PC-3 (cell line): ENCODE measurements around the gene RANBP10. TPM values are rescaled to one million over a fixed set of nuclear protein-coding genes. Genes with fewer than 3 reads are reported as not detected.

Experiments used
- ATAC-seq: fragments of 200-7000 bp; cut with Tn5 transposase; 2 replicates; pipeline ENCODE4 v1.9.1; 2020; ENCODE audit warnings: mild to moderate bottlenecking, moderate library complexity
- BruUV-seq: library from RNA; stranded (reverse); fragments of 400-500 nt; replicated peaks from 2 replicates; lab custom pipeline; 2021; lab: Mats Ljungman, UMichigan
- CTCF ChIA-PET: fragments of 300-600 bp; sonication (Branson Sonifier 250); formaldehyde crosslinking; loops from one replicate; lab custom pipeline; 2022; ENCODE audit warnings: antibody characterized with exemption; lab: Charles Lee
- POLR2A ChIA-PET: fragments of 300-600 bp; sonication (Branson Sonifier 250); formaldehyde crosslinking; loops from one replicate; lab custom pipeline; 2022; ENCODE audit warnings: antibody characterized with exemption; ENCODE audit not compliant: unreplicated experiment; lab: Charles Lee
- DNase-seq: peaks from one replicate; pipeline ENCODE4 v3.0.0-alpha.2; 2015
- H2AFZ ChIP-seq: fragments of 300-600 bp; sonication (generic); 2 replicates; pipeline ENCODE4 v1.6.0; 2016; ENCODE audit warnings: antibody characterized with exemption, low read length
- H3F3A ChIP-seq: fragments of 300-600 bp; sonication (generic); one replicate; pipeline ENCODE4 v1.6.0; 2017; ENCODE audit warnings: antibody characterized with exemption, low read length, control low read depth, mild to moderate bottlenecking; ENCODE audit not compliant: unreplicated experiment
- H3K27ac ChIP-seq: fragments of 300-600 bp; sonication (generic); 2 replicates; pipeline ENCODE4 v1.5.1; 2016; ENCODE audit warnings: mild to moderate bottlenecking, low read length
- H3K27me3 ChIP-seq: fragments of 300-600 bp; sonication (generic); 2 replicates; pipeline ENCODE4 v1.6.1; 2016; ENCODE audit warnings: low read length, mixed read lengths
- H3K36me3 ChIP-seq: fragments of 300-600 bp; sonication (generic); 2 replicates; pipeline ENCODE4 v1.6.1; 2016; ENCODE audit warnings: low read depth, mixed run types, low read length, mixed read lengths
- H3K4me1 ChIP-seq: fragments of 300-600 bp; sonication (generic); 2 replicates; pipeline ENCODE4 v1.5.1; 2016; ENCODE audit warnings: low read length; ENCODE audit not compliant: insufficient read depth
- H3K4me2 ChIP-seq: fragments of 300-600 bp; sonication (generic); 2 replicates; pipeline ENCODE4 v1.6.0; 2016; ENCODE audit warnings: low read length
- H3K4me3 ChIP-seq: fragments of 300-600 bp; sonication (generic); 2 replicates; pipeline ENCODE4 v1.5.1; 2016; ENCODE audit warnings: mild to moderate bottlenecking, low read length, mixed read lengths
- H3K79me2 ChIP-seq: fragments of 300-600 bp; sonication (generic); 2 replicates; pipeline ENCODE4 v1.6.1; 2017; ENCODE audit warnings: low read length, mixed read lengths
- H3K9ac ChIP-seq: fragments of 300-600 bp; sonication (generic); 2 replicates; pipeline ENCODE4 v1.6.0; 2016; ENCODE audit warnings: mild to moderate bottlenecking, low read length
- H3K9me2 ChIP-seq: fragments of 300-600 bp; sonication (generic); replicated peaks from 2 replicates; pipeline ENCODE4 v1.6.1; 2016; ENCODE audit warnings: mixed run types, low read length, mixed read lengths
- H3K9me3 ChIP-seq: fragments of 300-600 bp; sonication (generic); 2 replicates; pipeline ENCODE4 v1.6.1; 2016; ENCODE audit warnings: low read length, mixed read lengths
- H4K20me1 ChIP-seq: fragments of 300-600 bp; sonication (generic); 2 replicates; pipeline ENCODE4 v1.6.1; 2016; ENCODE audit warnings: low read length, mixed read lengths
- EZH2 ChIP-seq: fragments of 300-600 bp; sonication (generic); IDR thresholded peaks from one replicate; pipeline ENCODE4 v1.6.1; 2017; ENCODE audit warnings: antibody characterized with exemption, mild to moderate bottlenecking, low read length; ENCODE audit not compliant: unreplicated experiment
- EZH2phosphoT487 ChIP-seq: fragments of 300-600 bp; sonication (generic); IDR thresholded peaks from 2 replicates; pipeline ENCODE4 v1.6.1; 2018; ENCODE audit warnings: mild to moderate bottlenecking, antibody characterized with exemption, low read length, borderline replicate concordance
- intact Hi-C: fragments of 100-400 bp; cut with micrococcal nuclease; formaldehyde crosslinking; loops from 2 replicates; pipeline ENCODE4 v1.9.0; 2023
- total RNA-seq: library from RNA; depleted of rRNA; stranded (reverse); fragments of >200 nt; gene quantifications from 2 replicates; pipeline ENCODE4 v1.2.3, GENCODE V29; 2014
- TF ChIP-seq, protein P1 (sequence below): fragments of 300-600 bp; sonication (generic); conservative IDR thresholded peaks from 2 replicates; pipeline ENCODE4 v1.5.1; 2017; ENCODE audit warnings: antibody characterized with exemption, low read depth, mild to moderate bottlenecking, low read length

The RANBP10 gene
- total RNA-seq, 1 experiment from 2014 or later = 5.5 TPM

- CTCF ChIA-PET = interaction anchor here (1.2 kb wide), 1 partner anchor 101 kb away, joined by 3 read pairs; no protein-coding TSS in a partner anchor
- no TSS peak for BruUV-seq
- H3K36me3 ChIP-seq = no peaks in the 10 kb centered on the region
Observed at GRCh38 chr16:67834242-67834614, 27.9 kb upstream of the RANBP10 start.

GRCh38 chr16:67833415-67834241 is 27.3 kb upstream of the RANBP10 start:
- POLR2A ChIA-PET = no interaction called here
- Histone ChIP-seq H3K4me2 (peak overlapping the region; percentile 98), H3K9me3 (no peaks in the 10 kb centered on the region), H4K20me1 (no peaks in the 10 kb centered on the region), H3K27me3 (no peaks in the 10 kb centered on the region), H3K4me3 (peak overlapping the region; percentile 78), H3K27ac (peak overlapping the region; percentile 24), H3K4me1 (peaks cover 11% of the 10 kb centered on the region), H2AFZ (peak overlapping the region; percentile 99), H3K9me2 (no peaks in the 10 kb centered on the region), H3K36me3 (no peaks in the 10 kb centered on the region), H3K9ac (peak overlapping the region; percentile 90), H3F3A (no peaks in the 10 kb centered on the region), H3K79me2 (peaks cover 17% of the 10 kb centered on the region)
- ATAC-seq = peak; percentile 98
- TF ChIP-seq EZH2phosphoT487 (no peak), EZH2 (no peak)
- intact Hi-C loops = no loop called here
- peak; percentile 85 for DNase-seq
- BruUV-seq = TSS peak; percentile 63
- CTCF ChIA-PET = interaction anchor here (0.5 to 1.5 kb wide), 4 partner anchors 17 to 101 kb away, joined by 3 to 9 read pairs (median 4); no protein-coding TSS in a partner anchor

More at GRCh38 chr16:67834242-67834614, 27.9 kb upstream of the RANBP10 start:
- POLR2A ChIA-PET = no interaction called here
- no peaks in the 10 kb centered on the region for H3K27me3 ChIP-seq
- peaks cover 17% of the 10 kb centered on the region for H3K79me2 ChIP-seq
- no peak overlapping the region for H3K27ac ChIP-seq
- no peaks in the 10 kb centered on the region for H4K20me1 ChIP-seq
- no peaks in the 10 kb centered on the region for H3F3A ChIP-seq
- peak overlapping the region; percentile 98 for H3K4me2 ChIP-seq
- ATAC-seq (no peak), DNase-seq (no peak)
- intact Hi-C loops = no loop called here
- H3K9me2 ChIP-seq = no peaks in the 10 kb centered on the region
- peak overlapping the region; percentile 78 for H3K4me3 ChIP-seq
- H3K9me3 ChIP-seq = no peaks in the 10 kb centered on the region
- H3K4me1 ChIP-seq = peaks cover 11% of the 10 kb centered on the region
- H3K9ac ChIP-seq = peak overlapping the region; percentile 90; the same call in 1 of the 2 replicates
- H2AFZ ChIP-seq = peak overlapping the region; percentile 99
- TF ChIP-seq EZH2phosphoT487 = no peak
- no peak for TF ChIP-seq EZH2
- TF ChIP-seq, protein P1, sequence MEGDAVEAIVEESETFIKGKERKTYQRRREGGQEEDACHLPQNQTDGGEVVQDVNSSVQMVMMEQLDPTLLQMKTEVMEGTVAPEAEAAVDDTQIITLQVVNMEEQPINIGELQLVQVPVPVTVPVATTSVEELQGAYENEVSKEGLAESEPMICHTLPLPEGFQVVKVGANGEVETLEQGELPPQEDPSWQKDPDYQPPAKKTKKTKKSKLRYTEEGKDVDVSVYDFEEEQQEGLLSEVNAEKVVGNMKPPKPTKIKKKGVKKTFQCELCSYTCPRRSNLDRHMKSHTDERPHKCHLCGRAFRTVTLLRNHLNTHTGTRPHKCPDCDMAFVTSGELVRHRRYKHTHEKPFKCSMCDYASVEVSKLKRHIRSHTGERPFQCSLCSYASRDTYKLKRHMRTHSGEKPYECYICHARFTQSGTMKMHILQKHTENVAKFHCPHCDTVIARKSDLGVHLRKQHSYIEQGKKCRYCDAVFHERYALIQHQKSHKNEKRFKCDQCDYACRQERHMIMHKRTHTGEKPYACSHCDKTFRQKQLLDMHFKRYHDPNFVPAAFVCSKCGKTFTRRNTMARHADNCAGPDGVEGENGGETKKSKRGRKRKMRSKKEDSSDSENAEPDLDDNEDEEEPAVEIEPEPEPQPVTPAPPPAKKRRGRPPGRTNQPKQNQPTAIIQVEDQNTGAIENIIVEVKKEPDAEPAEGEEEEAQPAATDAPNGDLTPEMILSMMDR = no peak

- H3K4me2 ChIP-seq = peak overlapping the region; percentile 98
- peaks cover 11% of the 10 kb centered on the region for H3K4me1 ChIP-seq
- no peaks in the 10 kb centered on the region for H3K9me3 ChIP-seq
- no peaks in the 10 kb centered on the region for H3K36me3 ChIP-seq
- no peaks in the 10 kb centered on the region for H3K27me3 ChIP-seq
- H2AFZ ChIP-seq = peak overlapping the region; percentile 99
- no peaks in the 10 kb centered on the region for H3F3A ChIP-seq
- H3K9ac ChIP-seq = peak overlapping the region; percentile 90
- POLR2A ChIA-PET = no interaction called here
- peaks cover 17% of the 10 kb centered on the region for H3K79me2 ChIP-seq
- CTCF ChIA-PET = interaction anchor here (0.5 to 1.5 kb wide), 4 partner anchors 17 to 102 kb away, joined by 3 to 9 read pairs (median 4); no protein-coding TSS in a partner anchor
- peak overlapping the region; percentile 24 for H3K27ac ChIP-seq
- peak overlapping the region; percentile 78 for H3K4me3 ChIP-seq
- no peaks in the 10 kb centered on the region for H3K9me2 ChIP-seq
- BruUV-seq = TSS peak; percentile 85
- TF ChIP-seq EZH2 (no peak), EZH2phosphoT487 (no peak)
- intact Hi-C loops = no loop called here
- no peaks in the 10 kb centered on the region for H4K20me1 ChIP-seq
- peak; percentile 81 for ATAC-seq
- peak; percentile 68 for DNase-seq
Observed at GRCh38 chr16:67833030-67833414, 26.7 kb upstream of the RANBP10 start.
